ENCODE measurements around the gene TREML1. TPM values are rescaled to one million over a fixed set of nuclear protein-coding genes. Genes with fewer than 3 reads are reported as not detected.
A peak's percentile ranks its signal among the peaks of the same experiment; 100 is the strongest.

Gene TREML1
- total and polyA plus RNA-seq, 11 donors: 0.07 to 0.29 TPM; not detected in 9

DNA sequence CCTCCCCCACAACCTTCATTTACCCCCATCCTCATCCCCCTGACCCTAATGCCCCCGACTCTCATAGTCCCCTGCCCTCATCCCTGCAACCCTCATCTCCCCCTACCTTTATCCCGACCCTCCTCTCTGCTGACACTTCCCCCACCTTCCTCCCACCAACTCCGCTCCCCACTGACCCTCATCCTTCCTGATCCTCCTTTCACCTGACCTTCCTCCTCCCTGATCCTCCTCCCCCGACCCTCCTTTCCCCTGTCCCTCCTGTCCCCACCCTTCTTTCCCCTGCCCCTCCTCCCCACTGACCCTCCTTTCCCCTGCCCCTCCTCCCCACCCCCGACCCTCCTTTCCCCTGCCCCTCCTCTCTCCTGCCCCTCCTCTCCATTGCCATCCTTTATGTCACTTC is 39.7 kb upstream of the TREML1 start:
- Histone ChIP-seq H3K27ac (no peak overlapping the region), H3K36me3 (no peaks in the 10 kb centered on the region), H3K4me1 (no peaks in the 10 kb centered on the region), H3K9me3 (peaks cover 0 to 12% (median 7%) of the 10 kb centered on the region in 12 donors), H3K4me3 (no peak overlapping the region), H3K27me3 (peaks cover 0 to 31% (median 7%) of the 10 kb centered on the region in 9 donors)
- TF ChIP-seq, protein P1, sequence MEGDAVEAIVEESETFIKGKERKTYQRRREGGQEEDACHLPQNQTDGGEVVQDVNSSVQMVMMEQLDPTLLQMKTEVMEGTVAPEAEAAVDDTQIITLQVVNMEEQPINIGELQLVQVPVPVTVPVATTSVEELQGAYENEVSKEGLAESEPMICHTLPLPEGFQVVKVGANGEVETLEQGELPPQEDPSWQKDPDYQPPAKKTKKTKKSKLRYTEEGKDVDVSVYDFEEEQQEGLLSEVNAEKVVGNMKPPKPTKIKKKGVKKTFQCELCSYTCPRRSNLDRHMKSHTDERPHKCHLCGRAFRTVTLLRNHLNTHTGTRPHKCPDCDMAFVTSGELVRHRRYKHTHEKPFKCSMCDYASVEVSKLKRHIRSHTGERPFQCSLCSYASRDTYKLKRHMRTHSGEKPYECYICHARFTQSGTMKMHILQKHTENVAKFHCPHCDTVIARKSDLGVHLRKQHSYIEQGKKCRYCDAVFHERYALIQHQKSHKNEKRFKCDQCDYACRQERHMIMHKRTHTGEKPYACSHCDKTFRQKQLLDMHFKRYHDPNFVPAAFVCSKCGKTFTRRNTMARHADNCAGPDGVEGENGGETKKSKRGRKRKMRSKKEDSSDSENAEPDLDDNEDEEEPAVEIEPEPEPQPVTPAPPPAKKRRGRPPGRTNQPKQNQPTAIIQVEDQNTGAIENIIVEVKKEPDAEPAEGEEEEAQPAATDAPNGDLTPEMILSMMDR (IDR thresholded peaks at IDR 0.05): no peak
- TF ChIP-seq POLR2A (IDR thresholded peaks at IDR 0.05): no peak
- ATAC-seq: no peak
- intact Hi-C loops (cut with DNase I): loop anchor here in 1 of 10 donors (5.0 kb wide), 1 partner anchor 123 kb away; no protein-coding TSS in a partner anchor
- DNase-seq: no peak
- WGBS, 4 donors: 50 to 62% (median 59%) methylated on average over 5 of the region's 5 CpGs

DNA sequence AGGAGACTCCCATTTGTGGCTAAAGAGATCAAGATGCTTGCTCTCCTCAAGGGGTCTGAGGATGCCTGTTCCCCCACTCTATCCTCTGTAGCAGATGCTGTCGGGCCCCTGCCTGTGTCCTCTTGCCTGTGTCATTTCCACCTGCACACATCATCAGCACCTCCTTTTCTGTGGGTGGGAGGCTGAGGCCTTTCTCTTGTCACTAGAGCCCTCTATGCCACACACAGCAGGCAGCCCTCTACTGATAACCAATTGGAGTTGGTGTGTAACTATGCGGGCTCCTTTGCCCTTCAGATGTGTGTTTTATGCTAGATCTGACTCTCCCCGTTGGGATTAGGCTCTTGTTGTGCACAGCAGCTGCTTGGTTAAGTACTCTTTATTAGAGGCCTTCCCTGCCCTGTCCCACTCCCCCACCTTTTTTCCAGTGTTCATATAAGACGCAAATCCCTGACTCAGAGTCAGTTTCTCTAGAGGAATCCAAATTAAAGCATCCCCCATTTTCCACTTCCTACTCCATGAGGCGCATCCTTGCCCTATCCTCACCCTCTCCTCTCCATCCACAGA is 39.1 kb upstream of the TREML1 start:
- H3K4me3 ChIP-seq: no peak overlapping the region
- H3K27me3 ChIP-seq: peaks cover 0 to 31% (median 7%) of the 10 kb centered on the region in 9 donors
- 66 to 73% (median 67%) methylated on average over 5 of the region's 5 CpGs for WGBS, 4 donors
- DNase-seq: no peak
- ATAC-seq: no peak
- H3K9me3 ChIP-seq: peaks cover 0 to 12% (median 7%) of the 10 kb centered on the region in 12 donors
- intact Hi-C loops (cut with DNase I): loop anchor here in 1 of 10 donors (5.0 kb wide), 1 partner anchor 124 kb away; no protein-coding TSS in a partner anchor
- no peaks in the 10 kb centered on the region for H3K36me3 ChIP-seq
- TF ChIP-seq, protein P1 (IDR thresholded peaks at IDR 0.05): no peak
- no peak for TF ChIP-seq POLR2A (IDR thresholded peaks at IDR 0.05)
- no peaks in the 10 kb centered on the region for H3K4me1 ChIP-seq
- no peak overlapping the region for H3K27ac ChIP-seq

DNA sequence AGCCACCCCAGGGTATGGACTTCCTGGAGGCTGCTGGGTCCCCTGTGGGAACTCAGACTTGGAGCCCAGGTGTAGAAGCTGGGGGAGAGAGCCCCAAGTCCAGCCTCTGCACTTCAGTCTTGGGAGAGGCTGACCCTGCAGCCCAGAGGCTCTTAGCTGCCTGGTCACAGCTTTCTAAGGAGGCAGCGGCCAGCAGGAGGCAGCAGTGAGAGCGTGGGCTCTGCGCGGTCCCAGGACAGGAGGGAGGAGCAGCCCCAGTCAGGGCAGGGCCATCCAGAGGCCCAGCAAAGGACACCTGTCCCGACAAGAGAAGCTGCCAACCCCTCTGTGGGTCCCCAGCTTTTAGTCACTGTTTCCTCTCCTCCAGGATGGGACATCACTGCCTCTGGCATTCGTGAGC is 37.4 kb upstream of the TREML1 start:
- TF ChIP-seq POLR2A (IDR thresholded peaks at IDR 0.05): no peak
- TF ChIP-seq, protein P1 (IDR thresholded peaks at IDR 0.05): peak in 11 of 12 donors; percentile 14 to 54 (median 31)
- 16 to 42% (median 16%) methylated on average over 2 to 6 of the region's 6 CpGs for WGBS, 4 donors
- no peak overlapping the region for H3K4me3 ChIP-seq
- H3K4me1 ChIP-seq: no peaks in the 10 kb centered on the region
- H3K27ac ChIP-seq: no peak overlapping the region
- peaks cover 0 to 12% (median 7%) of the 10 kb centered on the region in 12 donors for H3K9me3 ChIP-seq
- intact Hi-C loops (cut with DNase I): loop anchor here in 1 of 10 donors (5.0 kb wide), 1 partner anchor 126 kb away; no protein-coding TSS in a partner anchor
- H3K36me3 ChIP-seq: no peaks in the 10 kb centered on the region
- peak in 2 of 4 donors; percentile 47 to 77 for ATAC-seq
- peak in 2 of 5 donors; percentile 31 to 81 for DNase-seq
- peaks cover 0 to 31% (median 2%) of the 10 kb centered on the region in 9 donors for H3K27me3 ChIP-seq

DNA sequence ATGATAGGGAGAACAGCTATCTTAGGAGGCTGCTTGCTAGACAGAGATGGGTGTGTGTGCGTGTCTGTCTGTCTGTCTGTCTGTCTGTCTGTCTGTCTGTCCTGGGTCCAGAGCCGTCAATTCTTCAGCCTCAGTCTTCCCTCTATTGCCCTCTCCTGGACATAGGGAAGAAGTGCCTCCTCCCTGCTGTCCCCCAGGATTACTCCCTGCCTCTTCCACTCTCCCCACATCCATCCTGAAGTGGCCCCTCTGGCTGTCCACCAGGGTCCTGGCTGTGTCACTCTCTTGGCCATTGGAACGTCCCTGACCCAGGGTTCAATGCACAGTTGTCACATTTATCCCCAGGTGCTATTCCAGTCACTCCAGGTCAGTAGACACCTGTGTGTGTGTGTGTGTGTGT is 36.6 kb upstream of the TREML1 start:
- TF ChIP-seq, protein P1 (IDR thresholded peaks at IDR 0.05): no peak
- TF ChIP-seq POLR2A (IDR thresholded peaks at IDR 0.05): no peak
- intact Hi-C loops (cut with DNase I): loop anchor here in 1 of 10 donors (5.0 kb wide), 1 partner anchor 127 kb away; no protein-coding TSS in a partner anchor
- peaks cover 0 to 12% (median 7%) of the 10 kb centered on the region in 12 donors for H3K9me3 ChIP-seq
- DNase-seq (no peak), ATAC-seq (no peak)
- H3K4me3 ChIP-seq: no peak overlapping the region
- peaks cover 0 to 24% (median 0%) of the 10 kb centered on the region in 9 donors for H3K27me3 ChIP-seq
- WGBS, 4 donors: 71 to 87% (median 78%) methylated on average over 2 to 3 of the region's 3 CpGs
- H3K36me3 ChIP-seq: no peaks in the 10 kb centered on the region
- H3K27ac ChIP-seq: no peak overlapping the region
- H3K4me1 ChIP-seq: peaks cover 0 to 5% (median 0%) of the 10 kb centered on the region in 12 donors
